GM12801 (cell line): ENCODE measurements around the gene CTCF.

Source experiments
- TF ChIP-seq, protein P1 (sequence below): IDR thresholded peaks from one replicate; pipeline ENCODE4 v1.5.1; 2011; ENCODE audit warnings: control low read depth; ENCODE audit not compliant: insufficient read length; ENCODE audit errors: extremely low read depth

The CTCF gene

DNA sequence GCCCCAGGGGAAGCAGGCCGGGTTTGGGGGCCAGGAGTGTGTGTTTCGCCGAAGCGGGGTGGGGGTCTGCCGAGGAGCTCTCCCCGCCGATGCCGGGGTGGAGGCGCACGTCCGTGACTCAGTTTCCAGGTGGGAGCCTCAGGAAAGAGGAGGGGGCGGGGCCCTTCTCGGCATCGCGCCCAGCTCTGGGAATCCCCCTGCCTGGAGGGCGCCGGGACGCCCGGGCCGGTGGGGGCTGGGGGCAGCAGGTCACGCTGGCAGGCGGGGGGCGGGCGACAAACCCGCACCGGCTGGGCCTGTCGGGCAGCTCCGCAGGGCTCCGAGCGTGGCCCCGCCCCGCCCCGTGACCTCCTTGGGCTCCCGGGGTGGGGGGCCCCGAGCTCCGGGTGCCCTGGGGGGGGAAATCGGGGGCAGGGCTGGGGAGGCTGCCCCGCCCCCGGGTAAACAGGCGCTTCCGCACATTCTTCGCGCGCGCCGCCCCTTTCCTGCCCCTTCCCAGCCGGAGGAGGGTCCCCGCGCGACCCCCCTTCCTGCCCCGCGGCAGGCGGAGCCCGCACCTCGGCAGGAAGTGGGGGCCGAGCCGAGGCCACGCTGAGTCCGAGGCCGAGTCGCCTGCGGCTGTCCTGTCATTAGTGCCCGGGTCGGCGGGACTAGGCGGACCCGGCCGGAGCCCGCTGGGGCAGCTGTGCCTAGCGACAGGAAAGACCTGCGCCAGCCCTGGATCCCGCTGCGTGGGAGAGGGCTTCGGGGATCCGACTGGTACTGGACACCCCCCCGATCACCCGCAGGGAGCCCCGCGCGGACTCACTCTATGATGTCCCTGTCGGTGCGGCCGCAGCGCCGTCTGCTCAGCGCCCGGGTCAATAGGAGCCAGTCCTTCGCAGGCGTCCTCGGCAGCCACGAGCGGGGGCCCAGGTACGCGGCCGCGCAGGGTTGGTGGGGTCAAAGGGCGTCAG is 24.4 kb upstream of the CTCF start:
- TF ChIP-seq, protein P1, sequence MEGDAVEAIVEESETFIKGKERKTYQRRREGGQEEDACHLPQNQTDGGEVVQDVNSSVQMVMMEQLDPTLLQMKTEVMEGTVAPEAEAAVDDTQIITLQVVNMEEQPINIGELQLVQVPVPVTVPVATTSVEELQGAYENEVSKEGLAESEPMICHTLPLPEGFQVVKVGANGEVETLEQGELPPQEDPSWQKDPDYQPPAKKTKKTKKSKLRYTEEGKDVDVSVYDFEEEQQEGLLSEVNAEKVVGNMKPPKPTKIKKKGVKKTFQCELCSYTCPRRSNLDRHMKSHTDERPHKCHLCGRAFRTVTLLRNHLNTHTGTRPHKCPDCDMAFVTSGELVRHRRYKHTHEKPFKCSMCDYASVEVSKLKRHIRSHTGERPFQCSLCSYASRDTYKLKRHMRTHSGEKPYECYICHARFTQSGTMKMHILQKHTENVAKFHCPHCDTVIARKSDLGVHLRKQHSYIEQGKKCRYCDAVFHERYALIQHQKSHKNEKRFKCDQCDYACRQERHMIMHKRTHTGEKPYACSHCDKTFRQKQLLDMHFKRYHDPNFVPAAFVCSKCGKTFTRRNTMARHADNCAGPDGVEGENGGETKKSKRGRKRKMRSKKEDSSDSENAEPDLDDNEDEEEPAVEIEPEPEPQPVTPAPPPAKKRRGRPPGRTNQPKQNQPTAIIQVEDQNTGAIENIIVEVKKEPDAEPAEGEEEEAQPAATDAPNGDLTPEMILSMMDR: no peak

GRCh38 chr16:67538666-67539101 is 23.6 kb upstream of the CTCF start:
- TF ChIP-seq, protein P1: no peak

- TF ChIP-seq, protein P1: no peak
Observed at GRCh38 chr16:67539271-67539670, 23.1 kb upstream of the CTCF start.

DNA sequence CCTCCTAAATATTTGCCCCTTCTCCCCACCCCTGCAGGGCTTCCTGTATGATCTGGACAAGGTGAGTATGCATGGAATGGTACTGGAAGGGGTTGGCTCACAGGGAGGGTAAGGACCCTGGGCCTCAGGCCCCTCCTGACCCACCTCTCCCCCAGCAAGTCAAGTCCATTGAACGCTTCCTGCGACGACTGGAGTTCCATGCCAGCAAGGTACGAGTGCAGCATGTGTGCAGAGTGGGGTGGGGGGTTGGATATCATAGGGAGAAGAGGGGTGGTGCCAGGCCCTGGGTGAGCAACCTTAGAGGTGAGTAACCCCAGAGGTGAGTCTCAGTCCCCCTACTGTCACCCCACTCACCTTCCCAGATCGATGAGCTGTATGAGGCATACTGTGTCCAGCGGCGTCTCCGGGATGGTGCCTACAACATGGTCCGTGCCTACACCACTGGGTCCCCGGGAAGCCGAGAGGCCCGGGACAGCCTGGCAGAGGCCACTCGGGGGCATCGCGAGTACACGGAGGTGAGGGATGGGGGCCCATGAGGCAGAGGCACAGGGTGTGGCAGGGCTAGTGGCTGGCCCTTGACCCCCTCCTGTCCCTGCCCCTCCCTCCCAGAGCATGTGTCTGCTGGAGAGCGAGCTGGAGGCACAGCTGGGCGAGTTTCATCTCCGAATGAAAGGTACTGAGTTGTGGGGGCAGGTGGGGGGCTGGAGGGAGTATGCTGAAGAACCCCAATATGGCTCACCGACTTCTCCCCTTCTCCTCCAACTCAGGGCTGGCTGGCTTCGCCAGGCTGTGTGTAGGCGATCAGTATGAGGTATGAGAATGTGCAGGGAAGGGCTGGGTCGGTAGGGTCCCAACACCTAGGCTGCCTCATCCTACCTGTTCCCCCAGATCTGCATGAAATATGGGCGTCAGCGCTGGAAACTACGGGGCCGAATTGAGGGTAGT is 22.4 kb upstream of the CTCF start:
- TF ChIP-seq, protein P1: no peak

DNA sequence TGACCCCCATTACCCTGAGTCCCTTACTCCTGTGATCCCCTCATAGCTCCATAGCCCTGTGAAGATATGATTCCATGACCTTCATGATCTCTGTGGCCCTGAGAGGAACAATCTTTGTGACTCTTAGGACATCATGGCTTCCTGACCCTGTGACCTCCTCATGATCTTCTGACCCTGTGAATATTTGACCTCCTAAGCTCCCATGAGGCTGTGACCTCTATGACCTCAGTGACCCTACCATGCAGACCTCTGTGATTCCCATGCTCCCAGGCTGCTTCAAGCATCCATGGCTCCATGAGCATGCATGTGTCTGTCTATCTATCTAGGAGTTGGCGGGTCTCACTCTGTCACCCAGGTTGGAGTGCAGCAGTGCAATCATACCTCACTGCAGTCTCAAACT is 21.6 kb upstream of the CTCF start:
- TF ChIP-seq, protein P1: no peak

DNA sequence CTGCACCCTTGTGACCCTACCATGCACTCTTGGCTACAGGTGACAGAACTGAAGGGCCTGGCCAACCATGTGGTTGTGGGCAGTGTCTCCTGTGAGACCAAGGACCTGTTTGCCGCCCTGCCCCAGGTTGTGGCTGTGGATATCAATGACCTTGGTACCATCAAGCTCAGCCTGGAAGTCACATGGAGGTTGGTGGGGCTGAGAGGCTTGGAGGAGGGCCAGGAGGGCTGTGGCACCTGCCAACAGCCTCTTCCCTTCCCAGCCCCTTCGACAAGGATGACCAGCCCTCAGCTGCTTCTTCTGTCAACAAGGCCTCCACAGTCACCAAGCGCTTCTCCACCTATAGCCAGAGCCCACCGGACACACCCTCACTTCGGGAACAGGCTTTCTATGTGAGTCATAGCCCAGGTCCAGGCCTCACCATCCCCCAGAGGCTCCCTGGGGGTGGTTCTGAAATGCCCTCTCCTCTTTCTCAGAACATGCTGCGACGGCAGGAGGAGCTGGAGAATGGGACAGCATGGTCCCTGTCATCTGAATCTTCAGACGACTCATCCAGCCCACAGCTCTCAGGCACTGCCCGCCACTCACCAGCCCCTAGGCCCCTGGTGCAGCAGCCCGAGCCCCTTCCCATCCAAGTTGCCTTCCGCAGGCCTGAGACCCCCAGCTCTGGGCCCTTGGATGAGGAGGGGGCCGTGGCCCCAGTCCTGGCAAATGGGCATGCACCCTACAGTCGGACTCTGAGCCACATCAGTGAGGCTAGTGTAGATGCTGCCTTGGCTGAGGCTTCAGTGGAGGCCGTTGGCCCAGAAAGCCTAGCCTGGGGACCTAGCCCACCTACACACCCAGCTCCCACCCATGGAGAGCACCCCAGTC is 20.7 kb upstream of the CTCF start:
- TF ChIP-seq, protein P1: no peak
